ENCODE measurements around the gene MAPK4.

DNA sequence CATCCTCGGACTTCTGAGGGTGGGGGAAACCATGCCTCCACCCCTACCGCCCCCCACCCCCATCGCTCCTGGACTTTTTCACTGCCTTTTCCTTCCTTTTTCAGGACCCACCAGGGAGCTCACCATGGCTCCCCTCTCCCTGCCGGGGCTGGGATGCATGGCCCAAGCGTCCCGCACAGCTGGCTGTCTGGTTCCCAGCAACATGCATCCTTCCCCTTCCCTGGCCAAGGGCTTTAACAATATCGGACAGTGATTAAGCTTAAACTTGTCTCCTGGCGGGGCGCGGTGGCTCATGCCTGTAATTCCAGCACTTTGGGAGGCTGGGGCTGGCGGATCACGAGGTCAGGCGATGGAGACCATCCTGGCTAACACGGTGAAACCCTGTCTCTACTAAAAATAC lies 215.8 kb downstream of the MAPK4 start:
- TF ChIP-seq, protein P1, sequence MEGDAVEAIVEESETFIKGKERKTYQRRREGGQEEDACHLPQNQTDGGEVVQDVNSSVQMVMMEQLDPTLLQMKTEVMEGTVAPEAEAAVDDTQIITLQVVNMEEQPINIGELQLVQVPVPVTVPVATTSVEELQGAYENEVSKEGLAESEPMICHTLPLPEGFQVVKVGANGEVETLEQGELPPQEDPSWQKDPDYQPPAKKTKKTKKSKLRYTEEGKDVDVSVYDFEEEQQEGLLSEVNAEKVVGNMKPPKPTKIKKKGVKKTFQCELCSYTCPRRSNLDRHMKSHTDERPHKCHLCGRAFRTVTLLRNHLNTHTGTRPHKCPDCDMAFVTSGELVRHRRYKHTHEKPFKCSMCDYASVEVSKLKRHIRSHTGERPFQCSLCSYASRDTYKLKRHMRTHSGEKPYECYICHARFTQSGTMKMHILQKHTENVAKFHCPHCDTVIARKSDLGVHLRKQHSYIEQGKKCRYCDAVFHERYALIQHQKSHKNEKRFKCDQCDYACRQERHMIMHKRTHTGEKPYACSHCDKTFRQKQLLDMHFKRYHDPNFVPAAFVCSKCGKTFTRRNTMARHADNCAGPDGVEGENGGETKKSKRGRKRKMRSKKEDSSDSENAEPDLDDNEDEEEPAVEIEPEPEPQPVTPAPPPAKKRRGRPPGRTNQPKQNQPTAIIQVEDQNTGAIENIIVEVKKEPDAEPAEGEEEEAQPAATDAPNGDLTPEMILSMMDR (IDR thresholded peaks at IDR 0.05), result no peak
- TF ChIP-seq POLR2AphosphoS5 (IDR thresholded peaks at IDR 0.05), result no peak

All from breast epithelium (tissue), 3 donors.